ENCODE measurements around the gene PRICKLE2.

- TF ChIP-seq POLR2AphosphoS5 (IDR thresholded peaks at IDR 0.05; ENCODE audit: insufficient read depth, low read depth, low read length) (peak; percentile 68), MYC (IDR thresholded peaks at IDR 0.05; ENCODE audit: low read depth, low read length) (no peak), EZH2 (IDR thresholded peaks at IDR 0.05; ENCODE audit: borderline replicate concordance, low read depth, low read length, severe bottlenecking) (no peak), POLR2A (IDR thresholded peaks at IDR 0.05; ENCODE audit: low read depth, low read length) (no peak), MAX (IDR thresholded peaks at IDR 0.05; ENCODE audit: insufficient read depth, insufficient read length) (peak; percentile 28), FOS (IDR thresholded peaks at IDR 0.05; ENCODE audit: borderline replicate concordance, insufficient read depth, low read length) (peak; percentile 99)
- TF ChIP-seq, protein P1, sequence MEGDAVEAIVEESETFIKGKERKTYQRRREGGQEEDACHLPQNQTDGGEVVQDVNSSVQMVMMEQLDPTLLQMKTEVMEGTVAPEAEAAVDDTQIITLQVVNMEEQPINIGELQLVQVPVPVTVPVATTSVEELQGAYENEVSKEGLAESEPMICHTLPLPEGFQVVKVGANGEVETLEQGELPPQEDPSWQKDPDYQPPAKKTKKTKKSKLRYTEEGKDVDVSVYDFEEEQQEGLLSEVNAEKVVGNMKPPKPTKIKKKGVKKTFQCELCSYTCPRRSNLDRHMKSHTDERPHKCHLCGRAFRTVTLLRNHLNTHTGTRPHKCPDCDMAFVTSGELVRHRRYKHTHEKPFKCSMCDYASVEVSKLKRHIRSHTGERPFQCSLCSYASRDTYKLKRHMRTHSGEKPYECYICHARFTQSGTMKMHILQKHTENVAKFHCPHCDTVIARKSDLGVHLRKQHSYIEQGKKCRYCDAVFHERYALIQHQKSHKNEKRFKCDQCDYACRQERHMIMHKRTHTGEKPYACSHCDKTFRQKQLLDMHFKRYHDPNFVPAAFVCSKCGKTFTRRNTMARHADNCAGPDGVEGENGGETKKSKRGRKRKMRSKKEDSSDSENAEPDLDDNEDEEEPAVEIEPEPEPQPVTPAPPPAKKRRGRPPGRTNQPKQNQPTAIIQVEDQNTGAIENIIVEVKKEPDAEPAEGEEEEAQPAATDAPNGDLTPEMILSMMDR (IDR thresholded peaks at IDR 0.05; ENCODE audit: extremely low read depth in 1 of 2, insufficient read depth in 1 of 2, low read depth in 1 of 2, low read length in 2 of 2): no peak
Observed at GRCh38 chr3:64188810-64189560, 36.3 kb downstream of the PRICKLE2 start.
